Erythroblast (primary cell): ENCODE results near the gene CEACAM19.

Experiments used
- GATA1 ChIP-seq: IDR thresholded peaks from 2 replicates; pipeline ENCODE4 v1.6.1; 2011; ENCODE audit warnings: low read depth, mild to moderate bottlenecking, control low read depth, low read length, moderate library complexity
- POLR2A ChIP-seq: IDR thresholded peaks from 2 replicates; pipeline ENCODE4 v1.6.1; 2011; ENCODE audit warnings: mild to moderate bottlenecking, low read length

DNA sequence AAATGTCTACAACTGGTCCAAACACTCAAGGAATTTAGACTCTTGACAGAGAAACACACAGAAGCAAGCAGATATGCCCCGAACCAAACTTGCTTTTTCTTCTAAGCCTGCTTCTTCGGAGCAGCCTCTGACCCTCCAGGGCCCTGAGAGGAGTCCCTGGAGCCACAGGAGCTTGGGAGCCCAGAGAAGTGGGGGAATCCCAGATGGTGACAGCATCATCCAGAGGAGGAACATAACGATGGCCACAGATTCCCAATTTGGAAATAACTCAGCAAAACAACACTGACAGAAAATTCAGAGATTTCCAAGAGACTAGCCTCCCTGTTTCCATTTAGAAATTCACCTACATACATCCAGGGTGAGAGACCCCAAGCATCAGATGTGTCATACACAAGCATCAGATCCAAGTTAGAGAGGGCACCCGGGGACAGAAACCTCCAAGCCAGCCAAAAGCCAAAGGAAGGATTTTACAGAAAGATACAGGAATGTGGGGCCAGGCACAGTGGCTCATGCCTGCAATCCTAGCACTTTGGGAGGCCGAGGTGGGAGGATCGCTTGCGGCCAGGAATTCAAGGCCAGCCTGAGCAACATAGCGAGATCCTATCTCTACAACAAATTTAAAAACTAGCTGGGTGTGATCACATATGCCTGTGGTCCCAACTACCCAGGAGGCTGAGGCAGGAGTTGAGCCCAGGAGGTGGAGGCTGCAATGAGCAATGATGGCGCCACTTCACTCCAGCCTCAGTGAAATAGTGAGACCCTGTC lies 29.6 kb upstream of the CEACAM19 start:
- no peak for TF ChIP-seq POLR2A
- TF ChIP-seq GATA1 = no peak
